Measurements from ENCODE around the gene CA10. TPM values are rescaled to one million over a fixed set of nuclear protein-coding genes. Genes with fewer than 3 reads are reported as not detected.

The CA10 gene
- total RNA-seq, 2 donors from 2014 or later: 0.91 TPM; not detected in 1

DNA sequence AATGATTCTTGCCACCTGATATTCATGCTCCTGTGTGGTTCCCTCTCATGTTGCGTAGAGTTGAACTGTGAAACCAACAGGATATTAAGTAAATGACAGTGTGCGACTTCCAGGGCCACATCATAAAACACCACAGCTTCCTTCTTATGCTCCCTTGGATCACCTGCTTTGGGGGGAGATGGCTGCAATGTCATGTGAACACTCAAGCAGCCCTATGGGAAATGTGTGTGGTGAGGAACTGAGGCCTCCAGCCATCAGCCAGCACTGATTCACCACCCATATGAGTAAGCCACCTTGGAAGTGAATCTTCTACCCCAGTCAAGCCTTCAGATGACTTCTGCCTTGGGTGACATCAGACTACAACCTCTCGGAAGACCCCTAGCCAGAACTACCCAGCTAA lies 470.6 kb downstream of the CA10 start:
- Histone ChIP-seq H3K4me1 (replicated peaks) (no peaks in the 10 kb centered on the region), H3K27me3 (replicated peaks; ENCODE audit: insufficient read depth) (no peaks in the 10 kb centered on the region), H3K27ac (no peak overlapping the region), H3K4me3 (no peak overlapping the region), H3K9me3 (no peaks in the 10 kb centered on the region), H3K36me3 (no peaks in the 10 kb centered on the region)
- TF ChIP-seq POLR2A (IDR thresholded peaks at IDR 0.05): no peak
- TF ChIP-seq POLR2AphosphoS5 (IDR thresholded peaks at IDR 0.05): no peak
- TF ChIP-seq, protein P1, sequence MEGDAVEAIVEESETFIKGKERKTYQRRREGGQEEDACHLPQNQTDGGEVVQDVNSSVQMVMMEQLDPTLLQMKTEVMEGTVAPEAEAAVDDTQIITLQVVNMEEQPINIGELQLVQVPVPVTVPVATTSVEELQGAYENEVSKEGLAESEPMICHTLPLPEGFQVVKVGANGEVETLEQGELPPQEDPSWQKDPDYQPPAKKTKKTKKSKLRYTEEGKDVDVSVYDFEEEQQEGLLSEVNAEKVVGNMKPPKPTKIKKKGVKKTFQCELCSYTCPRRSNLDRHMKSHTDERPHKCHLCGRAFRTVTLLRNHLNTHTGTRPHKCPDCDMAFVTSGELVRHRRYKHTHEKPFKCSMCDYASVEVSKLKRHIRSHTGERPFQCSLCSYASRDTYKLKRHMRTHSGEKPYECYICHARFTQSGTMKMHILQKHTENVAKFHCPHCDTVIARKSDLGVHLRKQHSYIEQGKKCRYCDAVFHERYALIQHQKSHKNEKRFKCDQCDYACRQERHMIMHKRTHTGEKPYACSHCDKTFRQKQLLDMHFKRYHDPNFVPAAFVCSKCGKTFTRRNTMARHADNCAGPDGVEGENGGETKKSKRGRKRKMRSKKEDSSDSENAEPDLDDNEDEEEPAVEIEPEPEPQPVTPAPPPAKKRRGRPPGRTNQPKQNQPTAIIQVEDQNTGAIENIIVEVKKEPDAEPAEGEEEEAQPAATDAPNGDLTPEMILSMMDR (IDR thresholded peaks at IDR 0.05): no peak
- 91% methylated on average over 3 of the region's 3 CpGs for WGBS
- DNase-seq (ENCODE audit: low spot score): no peak
- intact Hi-C loops (cut with DNase I): no loop called here

DNA sequence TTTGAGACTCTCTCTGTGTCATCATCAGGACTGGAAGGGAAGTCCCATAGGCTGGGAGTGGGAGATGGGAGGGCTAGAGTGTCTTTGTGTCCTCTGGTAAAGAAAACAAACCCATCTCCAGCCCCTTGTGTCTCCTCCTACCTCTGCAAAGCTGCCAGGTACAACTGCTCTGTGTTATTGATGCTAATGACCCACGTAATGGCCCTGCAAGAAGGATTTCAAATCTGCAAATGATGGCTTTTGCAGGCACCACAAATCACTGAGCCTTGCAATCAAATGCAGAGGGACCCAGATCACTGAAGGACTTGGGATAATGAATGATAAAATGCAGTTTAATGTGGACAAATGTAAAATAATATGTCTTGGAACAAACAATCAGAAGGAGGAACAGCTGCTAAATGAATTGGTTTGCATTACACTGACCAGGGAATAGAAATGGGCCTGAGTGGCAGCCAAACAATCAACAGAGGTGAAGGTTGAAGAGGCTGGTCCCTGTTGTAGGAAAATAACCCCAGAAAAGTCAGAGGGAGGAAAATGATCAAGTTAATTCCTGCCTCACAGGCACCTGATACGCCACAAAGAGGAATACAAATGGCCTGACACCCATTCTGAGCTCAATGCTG lies 473.1 kb downstream of the CA10 start:
- no peaks in the 10 kb centered on the region for H3K36me3 ChIP-seq
- H3K4me3 ChIP-seq: no peak overlapping the region
- DNase-seq (ENCODE audit: low spot score): no peak
- H3K4me1 ChIP-seq (replicated peaks): no peaks in the 10 kb centered on the region
- no peak overlapping the region for H3K27ac ChIP-seq
- no peak for TF ChIP-seq POLR2AphosphoS5 (IDR thresholded peaks at IDR 0.05)
- TF ChIP-seq POLR2A (IDR thresholded peaks at IDR 0.05): no peak
- TF ChIP-seq, protein P1 (IDR thresholded peaks at IDR 0.05): no peak
- intact Hi-C loops (cut with DNase I): no loop called here
- WGBS: 71% methylated on average over 2 of the region's 2 CpGs
- no peaks in the 10 kb centered on the region for H3K27me3 ChIP-seq (replicated peaks; ENCODE audit: insufficient read depth)
- H3K9me3 ChIP-seq: no peaks in the 10 kb centered on the region

DNA sequence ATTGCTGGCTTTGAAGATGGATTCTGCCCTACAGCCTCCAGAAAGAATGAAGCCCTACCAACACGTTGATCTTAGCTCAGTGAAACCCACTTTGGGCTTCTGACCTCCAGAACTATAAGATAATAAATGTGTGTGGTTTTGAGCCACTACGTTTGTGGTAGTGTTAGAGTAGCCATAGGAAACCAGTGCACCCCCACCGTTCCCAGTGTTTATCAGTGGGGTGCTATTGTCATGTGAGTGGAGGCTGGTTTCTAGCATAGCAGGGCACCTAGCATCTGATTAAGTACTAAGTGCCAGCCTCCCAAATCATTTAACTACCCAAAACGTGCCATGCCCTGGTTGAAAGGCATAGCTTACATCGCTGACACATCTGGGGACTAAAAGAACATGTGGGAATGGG lies 474.3 kb downstream of the CA10 start:
- TF ChIP-seq POLR2AphosphoS5 (IDR thresholded peaks at IDR 0.05) (no peak), POLR2A (IDR thresholded peaks at IDR 0.05) (no peak)
- TF ChIP-seq, protein P1 (IDR thresholded peaks at IDR 0.05): no peak
- DNase-seq (ENCODE audit: low spot score): no peak
- Histone ChIP-seq H3K27ac (no peak overlapping the region), H3K9me3 (no peaks in the 10 kb centered on the region), H3K27me3 (replicated peaks; ENCODE audit: insufficient read depth) (no peaks in the 10 kb centered on the region), H3K36me3 (no peaks in the 10 kb centered on the region), H3K4me1 (replicated peaks) (no peaks in the 10 kb centered on the region), H3K4me3 (no peak overlapping the region)
- 60% methylated on average over 5 of the region's 5 CpGs for WGBS
- intact Hi-C loops (cut with DNase I): no loop called here

GRCh38 chr17:51683291-51683690 lies 475.2 kb downstream of the CA10 start:
- intact Hi-C loops (cut with DNase I): no loop called here
- Histone ChIP-seq H3K27me3 (replicated peaks; ENCODE audit: insufficient read depth) (no peaks in the 10 kb centered on the region), H3K4me1 (replicated peaks) (no peaks in the 10 kb centered on the region), H3K4me3 (no peak overlapping the region), H3K36me3 (no peaks in the 10 kb centered on the region), H3K27ac (no peak overlapping the region), H3K9me3 (no peaks in the 10 kb centered on the region)
- DNase-seq (ENCODE audit: low spot score): no peak
- WGBS: 88% methylated on average over 10 of the region's 10 CpGs
- TF ChIP-seq, protein P1 (IDR thresholded peaks at IDR 0.05): no peak
- no peak for TF ChIP-seq POLR2A (IDR thresholded peaks at IDR 0.05)
- TF ChIP-seq POLR2AphosphoS5 (IDR thresholded peaks at IDR 0.05): no peak

DNA sequence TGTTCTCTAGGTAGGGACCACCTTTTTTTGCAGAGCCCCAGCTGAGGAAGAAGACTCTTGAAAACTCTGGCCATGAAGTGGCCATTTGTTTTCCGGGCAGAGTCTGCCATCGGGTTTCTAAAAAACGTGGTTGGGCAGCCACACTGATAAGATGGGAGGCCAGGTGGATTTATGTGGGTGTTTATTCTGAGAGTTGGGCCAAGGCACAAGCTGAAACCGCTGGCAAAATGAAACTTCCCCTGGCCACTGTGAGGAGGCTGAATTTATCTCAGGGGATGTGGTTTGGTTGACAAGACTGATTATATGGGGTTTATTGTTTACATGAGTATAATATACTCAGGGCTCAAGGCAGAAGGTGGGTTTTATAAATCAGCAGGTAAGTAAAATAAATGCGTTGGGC lies 476.4 kb downstream of the CA10 start:
- TF ChIP-seq, protein P1 (IDR thresholded peaks at IDR 0.05): no peak
- Histone ChIP-seq H3K9me3 (no peaks in the 10 kb centered on the region), H3K27me3 (replicated peaks; ENCODE audit: insufficient read depth) (no peaks in the 10 kb centered on the region), H3K36me3 (no peaks in the 10 kb centered on the region), H3K4me3 (no peak overlapping the region), H3K27ac (no peak overlapping the region), H3K4me1 (replicated peaks) (no peaks in the 10 kb centered on the region)
- WGBS: 56% methylated on average over 5 of the region's 5 CpGs
- intact Hi-C loops (cut with DNase I): no loop called here
- no peak for DNase-seq (ENCODE audit: low spot score)
